ENCODE results near the gene ACYP1.

Gene ACYP1

DNA sequence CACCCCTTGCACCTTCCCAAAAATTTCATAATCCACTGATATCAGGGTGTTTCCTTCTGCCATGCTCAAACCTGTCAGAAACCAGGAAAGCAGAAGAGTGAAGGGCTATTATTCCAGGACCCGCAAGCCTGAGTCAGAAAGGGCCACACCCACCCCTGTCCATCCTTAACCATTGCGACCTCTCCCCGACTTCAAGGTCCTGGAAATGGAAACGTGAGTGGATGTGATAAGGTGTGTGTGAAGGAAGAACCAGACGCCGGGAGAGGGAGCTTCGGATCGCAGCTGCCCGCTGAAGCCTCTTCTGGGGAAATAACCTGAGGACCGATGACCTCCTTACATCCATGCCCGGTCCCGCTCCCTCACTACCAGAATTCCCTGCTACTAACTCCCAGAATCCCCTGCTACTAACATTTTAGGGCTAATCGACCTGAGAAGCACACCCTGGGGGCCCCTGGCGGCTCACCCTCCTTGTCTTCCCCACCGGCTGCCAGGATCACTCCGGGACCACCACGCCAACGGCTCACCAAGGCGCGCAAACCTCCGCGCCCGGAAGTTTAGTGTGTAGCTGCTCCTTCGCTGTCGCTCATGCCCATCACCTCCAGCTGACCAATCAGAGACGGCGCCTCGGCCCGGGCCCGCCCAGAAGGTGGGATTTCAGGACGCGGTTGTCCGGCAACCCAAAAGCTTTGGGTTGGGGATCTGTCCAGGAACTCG lies at the start of gene ACYP1:
TSS of gene ACYP1 (minus strand) at position 534 of the 714 bp plus-strand sequence. CDS start at position 63, 471 bp downstream.
- no peaks in the 10 kb centered on the region for H3F3A ChIP-seq (ENCODE audit: insufficient read depth, low read length)
- peak within 1 kb of the TSS; percentile 83 for H3K4me3 ChIP-seq (ENCODE audit: low read length)
- no peaks in the 10 kb centered on the region for H3K9me2 ChIP-seq (replicated peaks; ENCODE audit: insufficient read depth, low read length)
- H3K36me3 ChIP-seq (replicated peaks; ENCODE audit: insufficient read depth, low read length) = no peaks in the 10 kb centered on the region
- no peaks in the 10 kb centered on the region for H3K9me3 ChIP-seq (replicated peaks; ENCODE audit: insufficient read depth, low read length)
- TF ChIP-seq, protein P1, sequence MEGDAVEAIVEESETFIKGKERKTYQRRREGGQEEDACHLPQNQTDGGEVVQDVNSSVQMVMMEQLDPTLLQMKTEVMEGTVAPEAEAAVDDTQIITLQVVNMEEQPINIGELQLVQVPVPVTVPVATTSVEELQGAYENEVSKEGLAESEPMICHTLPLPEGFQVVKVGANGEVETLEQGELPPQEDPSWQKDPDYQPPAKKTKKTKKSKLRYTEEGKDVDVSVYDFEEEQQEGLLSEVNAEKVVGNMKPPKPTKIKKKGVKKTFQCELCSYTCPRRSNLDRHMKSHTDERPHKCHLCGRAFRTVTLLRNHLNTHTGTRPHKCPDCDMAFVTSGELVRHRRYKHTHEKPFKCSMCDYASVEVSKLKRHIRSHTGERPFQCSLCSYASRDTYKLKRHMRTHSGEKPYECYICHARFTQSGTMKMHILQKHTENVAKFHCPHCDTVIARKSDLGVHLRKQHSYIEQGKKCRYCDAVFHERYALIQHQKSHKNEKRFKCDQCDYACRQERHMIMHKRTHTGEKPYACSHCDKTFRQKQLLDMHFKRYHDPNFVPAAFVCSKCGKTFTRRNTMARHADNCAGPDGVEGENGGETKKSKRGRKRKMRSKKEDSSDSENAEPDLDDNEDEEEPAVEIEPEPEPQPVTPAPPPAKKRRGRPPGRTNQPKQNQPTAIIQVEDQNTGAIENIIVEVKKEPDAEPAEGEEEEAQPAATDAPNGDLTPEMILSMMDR (IDR thresholded peaks at IDR 0.05; ENCODE audit: low read length) = no peak
- TF ChIP-seq EZH2 (optimal IDR thresholded peaks at IDR 0.05; ENCODE audit: low read depth, low read length) = no peak
- no peak for TF ChIP-seq EZH2phosphoT487 (IDR thresholded peaks at IDR 0.05; ENCODE audit: low read length)
- peaks cover 19% of the 10 kb centered on the region for H3K79me2 ChIP-seq (ENCODE audit: low read length)
- H3K27me3 ChIP-seq (replicated peaks; ENCODE audit: insufficient read depth, low read length) = no peaks in the 10 kb centered on the region
- no peaks in the 10 kb centered on the region for H4K20me1 ChIP-seq (ENCODE audit: insufficient read depth, low read length)
- peak; percentile 77 for DNase-seq
- peak within 1 kb of the TSS; percentile 80 for H2AFZ ChIP-seq (ENCODE audit: low read length)
- peak within 1 kb of the TSS; percentile 85 for H3K4me2 ChIP-seq (ENCODE audit: low read depth, low read length)
- H3K27ac ChIP-seq (ENCODE audit: low read length) = peak within 1 kb of the TSS; percentile 21; the same call in 1 of the 2 replicates
- H3K9ac ChIP-seq (ENCODE audit: low read length) = peak within 1 kb of the TSS; percentile 82
- no peaks in the 10 kb centered on the region for H3K4me1 ChIP-seq (ENCODE audit: low read length)

GRCh38 chr14:75109877-75110276 lies 46.1 kb upstream of the ACYP1 start:
- Histone ChIP-seq H3K9me3 (replicated peaks; ENCODE audit: insufficient read depth, low read length) (no peaks in the 10 kb centered on the region), H3K9me2 (replicated peaks; ENCODE audit: insufficient read depth, low read length) (no peaks in the 10 kb centered on the region), H3K79me2 (ENCODE audit: low read length) (no peaks in the 10 kb centered on the region), H3K36me3 (replicated peaks; ENCODE audit: insufficient read depth, low read length) (no peaks in the 10 kb centered on the region), H2AFZ (ENCODE audit: low read length) (no peak overlapping the region), H3K4me3 (ENCODE audit: low read length) (no peak overlapping the region), H3F3A (ENCODE audit: insufficient read depth, low read length) (no peaks in the 10 kb centered on the region), H3K27me3 (replicated peaks; ENCODE audit: insufficient read depth, low read length) (no peaks in the 10 kb centered on the region), H4K20me1 (ENCODE audit: insufficient read depth, low read length) (no peaks in the 10 kb centered on the region), H3K27ac (ENCODE audit: low read length) (no peak overlapping the region), H3K4me2 (ENCODE audit: low read depth, low read length) (no peak overlapping the region), H3K9ac (ENCODE audit: low read length) (no peak overlapping the region), H3K4me1 (ENCODE audit: low read length) (no peaks in the 10 kb centered on the region)
- TF ChIP-seq EZH2phosphoT487 (IDR thresholded peaks at IDR 0.05; ENCODE audit: low read length) = no peak
- TF ChIP-seq, protein P1 (IDR thresholded peaks at IDR 0.05; ENCODE audit: low read length) = no peak
- TF ChIP-seq EZH2 (optimal IDR thresholded peaks at IDR 0.05; ENCODE audit: low read depth, low read length) = no peak
- no peak for DNase-seq

DNA sequence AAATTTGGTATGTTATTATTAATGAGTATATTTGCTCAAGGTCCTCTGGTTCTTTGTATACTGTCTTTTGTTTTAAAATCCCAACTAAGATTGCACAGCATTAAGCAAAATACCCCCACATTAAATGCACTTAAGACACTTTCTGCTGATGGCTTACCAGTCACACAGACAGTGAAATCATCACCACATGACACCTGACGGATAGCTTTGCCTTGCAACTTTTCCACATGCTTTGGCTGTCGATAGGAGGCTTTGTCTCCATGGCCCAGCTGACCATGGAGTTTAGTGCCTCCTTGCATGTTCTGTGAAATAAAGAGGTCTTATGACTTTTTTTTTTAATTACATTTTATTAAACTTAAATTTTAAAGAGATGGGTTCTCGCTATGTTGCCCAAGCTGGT lies 43.4 kb upstream of the ACYP1 start:
- Histone ChIP-seq H3F3A (ENCODE audit: insufficient read depth, low read length) (no peaks in the 10 kb centered on the region), H3K79me2 (ENCODE audit: low read length) (no peaks in the 10 kb centered on the region), H3K9me2 (replicated peaks; ENCODE audit: insufficient read depth, low read length) (no peaks in the 10 kb centered on the region), H4K20me1 (ENCODE audit: insufficient read depth, low read length) (no peaks in the 10 kb centered on the region), H3K9me3 (replicated peaks; ENCODE audit: insufficient read depth, low read length) (no peaks in the 10 kb centered on the region), H3K9ac (ENCODE audit: low read length) (no peak overlapping the region), H3K4me3 (ENCODE audit: low read length) (no peak overlapping the region), H3K36me3 (replicated peaks; ENCODE audit: insufficient read depth, low read length) (no peaks in the 10 kb centered on the region), H2AFZ (ENCODE audit: low read length) (no peak overlapping the region), H3K27ac (ENCODE audit: low read length) (no peak overlapping the region), H3K4me1 (ENCODE audit: low read length) (no peaks in the 10 kb centered on the region), H3K27me3 (replicated peaks; ENCODE audit: insufficient read depth, low read length) (no peaks in the 10 kb centered on the region), H3K4me2 (ENCODE audit: low read depth, low read length) (no peak overlapping the region)
- no peak for DNase-seq
- TF ChIP-seq EZH2phosphoT487 (IDR thresholded peaks at IDR 0.05; ENCODE audit: low read length) (no peak), EZH2 (optimal IDR thresholded peaks at IDR 0.05; ENCODE audit: low read depth, low read length) (no peak)
- TF ChIP-seq, protein P1 (IDR thresholded peaks at IDR 0.05; ENCODE audit: low read length) = no peak

Measured in MM.1S (cell line).